Heart left ventricle (tissue), 13 donors: ENCODE data around the gene SRC.

Source experiments
- POLR2A ChIP-seq, 2 donors: fragments of 450-650 bp; IDR thresholded peaks; one replicate each; pipeline ENCODE4 v1.6.1; 2017; ENCODE audit warnings: antibody characterized with exemption in 2 of 2, mild to moderate bottlenecking in 2 of 2, moderate library complexity in 2 of 2
- TF ChIP-seq, protein P1 (sequence below), 12 donors: fragments of 200-600 bp; sonication (generic) in 4 of 12; IDR thresholded peaks; one replicate each; pipeline versions ENCODE4 v1.5.0 to v1.8.0; 2018 to 2022; ENCODE audit warnings: antibody characterized with exemption in 12 of 12, mild to moderate bottlenecking in 5 of 12
- donor health status: ischemic (EF 13 %, LVEDD 7.1; RV severe dilation, severe dysfunction).
- donor health status: DM: no; HTN: yes; CAD: no.
- donor health status: DM: no; HTN: no; CAD: no.
- donor health status: ischemic (EF 25% LVEDD 6.9; RV normal size, moderate dysfunction).
- donor health status: ischemic (EF 25% LVEDD 5.7; RV mildly dilated, moderate dysfunction).
- donor health status: ischemic (EF 35%, LVEDD 5.7; RV mildly dilated, moderate dysfunction).
- donor health status: nonischemic (EF 11% LVEDD 7.7; RV severe dilation, severe dysfunction).
- donor health status: DM: yes; HTN: yes; CAD: no.
- donor health status: PGD.
- donor health status: ischemic (EF 29% LVEDD 5.4; RV normal size, mild dysfunction).
- donor health status: nonischemic (EF 23%, LVEDD 6.1; RV moderate dilation, normal function).

DNA sequence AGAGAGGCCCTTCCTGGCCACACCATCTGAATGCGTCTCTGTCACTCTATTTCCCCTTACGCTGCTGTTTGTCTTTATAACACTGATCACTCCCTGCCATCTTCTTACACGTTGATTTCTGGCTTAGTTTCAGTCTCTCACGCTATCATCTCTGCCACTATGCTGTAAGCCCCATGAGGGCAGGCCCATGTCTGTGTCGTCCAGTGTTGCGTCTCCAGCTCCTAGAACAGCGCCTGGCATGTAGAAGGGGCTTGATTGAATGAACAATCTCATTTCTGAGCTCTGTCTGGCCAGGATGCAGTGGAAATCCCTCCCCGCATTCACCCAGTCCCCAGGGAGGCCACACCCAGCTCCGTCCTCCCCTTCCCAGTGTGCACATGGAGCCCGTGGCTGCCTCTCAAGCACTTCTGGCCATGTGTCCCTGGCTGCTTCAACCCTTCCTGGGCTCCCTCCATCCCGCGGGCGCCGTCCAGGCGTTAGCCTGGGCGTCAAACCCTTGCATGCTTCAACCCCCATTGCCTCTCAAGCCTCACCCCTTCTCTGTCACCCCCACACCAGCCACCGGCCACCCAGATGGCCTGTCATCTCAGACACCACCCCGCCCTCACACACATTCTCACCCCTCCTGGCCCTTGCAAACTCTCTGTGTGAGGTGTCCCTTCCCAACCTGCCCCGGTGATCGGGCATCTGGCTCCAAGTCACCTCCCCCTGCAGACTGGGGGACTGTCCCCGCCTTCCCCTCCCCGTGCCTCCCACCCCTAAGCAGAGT lies 71.1 kb downstream of the SRC start:
- TF ChIP-seq, protein P1, sequence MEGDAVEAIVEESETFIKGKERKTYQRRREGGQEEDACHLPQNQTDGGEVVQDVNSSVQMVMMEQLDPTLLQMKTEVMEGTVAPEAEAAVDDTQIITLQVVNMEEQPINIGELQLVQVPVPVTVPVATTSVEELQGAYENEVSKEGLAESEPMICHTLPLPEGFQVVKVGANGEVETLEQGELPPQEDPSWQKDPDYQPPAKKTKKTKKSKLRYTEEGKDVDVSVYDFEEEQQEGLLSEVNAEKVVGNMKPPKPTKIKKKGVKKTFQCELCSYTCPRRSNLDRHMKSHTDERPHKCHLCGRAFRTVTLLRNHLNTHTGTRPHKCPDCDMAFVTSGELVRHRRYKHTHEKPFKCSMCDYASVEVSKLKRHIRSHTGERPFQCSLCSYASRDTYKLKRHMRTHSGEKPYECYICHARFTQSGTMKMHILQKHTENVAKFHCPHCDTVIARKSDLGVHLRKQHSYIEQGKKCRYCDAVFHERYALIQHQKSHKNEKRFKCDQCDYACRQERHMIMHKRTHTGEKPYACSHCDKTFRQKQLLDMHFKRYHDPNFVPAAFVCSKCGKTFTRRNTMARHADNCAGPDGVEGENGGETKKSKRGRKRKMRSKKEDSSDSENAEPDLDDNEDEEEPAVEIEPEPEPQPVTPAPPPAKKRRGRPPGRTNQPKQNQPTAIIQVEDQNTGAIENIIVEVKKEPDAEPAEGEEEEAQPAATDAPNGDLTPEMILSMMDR (IDR thresholded peaks at IDR 0.05): no peak
- TF ChIP-seq POLR2A (IDR thresholded peaks at IDR 0.05): no peak
